PC-3 (cell line): ENCODE results near the gene ONECUT2.

Experiments used
- EZH2 ChIP-seq: fragments of 300-600 bp; sonication (generic); IDR thresholded peaks from one replicate; pipeline ENCODE4 v1.6.1; 2017; ENCODE audit warnings: antibody characterized with exemption, mild to moderate bottlenecking, low read length; ENCODE audit not compliant: unreplicated experiment
- TF ChIP-seq, protein P1 (sequence below): fragments of 300-600 bp; sonication (generic); conservative IDR thresholded peaks from 2 replicates; pipeline ENCODE4 v1.5.1; 2017; ENCODE audit warnings: antibody characterized with exemption, low read depth, mild to moderate bottlenecking, low read length

DNA sequence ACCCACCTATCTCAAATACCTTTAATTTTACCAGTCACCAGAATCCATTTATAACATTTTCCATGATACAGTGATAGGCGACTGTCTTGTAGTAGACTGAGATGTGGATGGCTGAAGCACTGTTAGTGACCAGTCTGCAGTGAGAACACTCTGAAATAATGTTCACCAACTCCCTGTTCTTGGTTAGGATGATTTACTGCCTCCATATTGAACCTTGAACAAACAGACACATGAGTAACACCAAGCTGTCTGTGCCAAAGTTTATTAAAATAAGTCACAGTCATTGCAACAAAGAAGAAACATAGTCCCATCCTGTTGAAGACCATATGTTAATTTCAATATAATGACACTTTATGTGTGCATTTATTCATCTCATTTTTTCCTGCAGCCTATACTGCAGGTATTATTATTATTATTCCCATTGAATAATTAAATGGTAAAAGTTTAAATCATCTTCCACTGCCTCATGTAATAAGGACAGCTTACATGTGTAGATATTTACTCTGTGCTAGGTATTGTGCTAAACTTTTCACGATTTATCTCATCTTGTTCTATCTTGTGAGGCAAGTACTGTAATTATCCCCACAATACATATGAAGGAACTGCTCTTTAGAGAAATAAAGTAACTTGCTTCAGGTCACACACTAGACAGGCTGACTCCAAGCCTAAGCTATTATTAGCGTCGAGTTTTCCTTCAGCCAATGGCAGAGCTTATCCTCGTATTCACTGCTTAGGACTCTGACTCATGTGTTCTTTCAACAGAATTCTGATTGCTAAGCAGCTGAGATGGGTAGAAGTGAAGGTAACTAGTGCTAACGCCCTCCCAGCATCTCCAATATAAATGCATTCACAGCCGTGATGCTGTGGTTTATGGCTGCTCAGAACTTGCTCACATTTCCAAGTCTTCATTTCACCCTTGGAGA, 62.5 kb downstream of the ONECUT2 start:
- TF ChIP-seq, protein P1, sequence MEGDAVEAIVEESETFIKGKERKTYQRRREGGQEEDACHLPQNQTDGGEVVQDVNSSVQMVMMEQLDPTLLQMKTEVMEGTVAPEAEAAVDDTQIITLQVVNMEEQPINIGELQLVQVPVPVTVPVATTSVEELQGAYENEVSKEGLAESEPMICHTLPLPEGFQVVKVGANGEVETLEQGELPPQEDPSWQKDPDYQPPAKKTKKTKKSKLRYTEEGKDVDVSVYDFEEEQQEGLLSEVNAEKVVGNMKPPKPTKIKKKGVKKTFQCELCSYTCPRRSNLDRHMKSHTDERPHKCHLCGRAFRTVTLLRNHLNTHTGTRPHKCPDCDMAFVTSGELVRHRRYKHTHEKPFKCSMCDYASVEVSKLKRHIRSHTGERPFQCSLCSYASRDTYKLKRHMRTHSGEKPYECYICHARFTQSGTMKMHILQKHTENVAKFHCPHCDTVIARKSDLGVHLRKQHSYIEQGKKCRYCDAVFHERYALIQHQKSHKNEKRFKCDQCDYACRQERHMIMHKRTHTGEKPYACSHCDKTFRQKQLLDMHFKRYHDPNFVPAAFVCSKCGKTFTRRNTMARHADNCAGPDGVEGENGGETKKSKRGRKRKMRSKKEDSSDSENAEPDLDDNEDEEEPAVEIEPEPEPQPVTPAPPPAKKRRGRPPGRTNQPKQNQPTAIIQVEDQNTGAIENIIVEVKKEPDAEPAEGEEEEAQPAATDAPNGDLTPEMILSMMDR = no peak
- no peak for TF ChIP-seq EZH2
